HepG2 (cell line): ENCODE measurements around the gene CRNN. TPM values are rescaled to one million over a fixed set of nuclear protein-coding genes. Genes with fewer than 3 reads are reported as not detected.

ENCODE experiments used
- ATAC-seq: fragments of 200-7000 bp; cut with Tn5 transposase; 3 replicates; pipeline ENCODE4 v1.9.1; 2020; ENCODE audit warnings: mild to moderate bottlenecking, moderate library complexity
- BruUV-seq: library from RNA; stranded (reverse); fragments of 400-500 nt; replicated peaks from 2 replicates; lab custom pipeline; 2021; lab: Mats Ljungman, UMichigan
- CTCF ChIA-PET: fragments of 300-600 bp; formaldehyde crosslinking; extraction: SDS; loops from one replicate; lab custom pipeline; 2021; ENCODE audit warnings: low total read pairs, inconsistent platforms, low intra/inter-chr PET ratio; lab: Yijun Ruan, JAX
- POLR2A ChIA-PET: fragments of 350-600 bp; sonication (Branson Sonifier 250); formaldehyde crosslinking; loops from one replicate; lab custom pipeline; 2020; ENCODE audit warnings: antibody characterized with exemption, inconsistent platforms; lab: Yijun Ruan, JAX
- DNase-seq: peaks from one replicate; pipeline ENCODE4 v3.0.0-alpha.2; 2015; ENCODE audit warnings: low spot score
- FAIRE-seq: peaks from 3 replicates; lab custom pipeline; 2011; peaks lifted over from hg19 to GRCh38; lab: Jason Lieb, UNC
- H2AFZ ChIP-seq: one replicate; pipeline ENCODE4 v1.6.1; 2011; ENCODE audit warnings: low read length, inconsistent platforms
- H3K27ac ChIP-seq: fragments of 300-600 bp; 3 replicates; pipeline ENCODE4 v1.8.0; 2011; ENCODE audit warnings: mixed run types, mild to moderate bottlenecking, mixed read lengths, low read length, inconsistent platforms; ENCODE audit not compliant: insufficient read depth; ENCODE audit errors: extremely low read length
- H3K27me3 ChIP-seq, 2 experiments: fragments of 200-600 bp in 1 of 2; 2 replicates in 1 of 2; 3 replicates in 1 of 2; pipeline versions ENCODE4 v1.6.0 to v1.8.0; 2011; ENCODE audit warnings: low read length in 2 of 2, mild to moderate bottlenecking in 2 of 2, moderate library complexity in 2 of 2, inconsistent platforms in 1 of 2; ENCODE audit not compliant: insufficient read depth in 2 of 2, control insufficient read depth in 1 of 2
- H3K36me3 ChIP-seq, 2 experiments: fragments of 200-600 bp in 1 of 2; replicated peaks in 1 of 2; 2 replicates in 1 of 2; 3 replicates in 1 of 2; pipeline versions ENCODE4 v1.5.1 to v1.8.0; 2011; ENCODE audit warnings: low read length in 2 of 2, inconsistent platforms in 1 of 2; ENCODE audit not compliant: insufficient read depth in 2 of 2, control insufficient read depth in 1 of 2
- H3K4me1 ChIP-seq: 2 replicates; pipeline ENCODE4 v1.5.1; 2012; ENCODE audit warnings: low read length, inconsistent platforms; ENCODE audit not compliant: insufficient read depth
- H3K4me2 ChIP-seq: 2 replicates; pipeline ENCODE4 v1.6.0; 2011; ENCODE audit warnings: low read depth, low read length, inconsistent platforms
- H3K4me3 ChIP-seq, 3 experiments: fragments of 200-600 bp in 1 of 3; sonication (generic), shearing (Covaris generic) in 1 of 3; replicated peaks in 1 of 3; 2 replicates each; pipeline ENCODE4 v1.5.1; 2011 to 2016; ENCODE audit warnings: low read length in 3 of 3, inconsistent platforms in 2 of 3, low read depth in 2 of 3, mild to moderate bottlenecking in 2 of 3, control low read depth in 1 of 3, mixed read lengths in 1 of 3; ENCODE audit not compliant: insufficient read depth in 1 of 3
- H3K79me2 ChIP-seq: one replicate; pipeline ENCODE4 v1.6.1; 2011; ENCODE audit warnings: low read length, inconsistent platforms; ENCODE audit not compliant: insufficient read depth
- H3K9ac ChIP-seq: 2 replicates; pipeline ENCODE4 v1.6.0; 2011; ENCODE audit warnings: mild to moderate bottlenecking, low read depth, low read length, inconsistent platforms; ENCODE audit not compliant: insufficient read depth
- H3K9me3 ChIP-seq: 2 replicates; pipeline ENCODE4 v1.5.1; 2012; ENCODE audit warnings: mild to moderate bottlenecking, low read length
- H4K20me1 ChIP-seq: 2 replicates; pipeline ENCODE4 v1.6.0; 2011; ENCODE audit warnings: inconsistent platforms, mild to moderate bottlenecking, low read length, moderate library complexity; ENCODE audit not compliant: insufficient read depth
- AGO1 ChIP-seq: fragments of 200-400 bp; formaldehyde crosslinking; IDR thresholded peaks from 2 replicates; pipeline ENCODE4 v1.6.1; 2017; ENCODE audit warnings: mild to moderate bottlenecking, low read depth, low read length, moderate library complexity; ENCODE audit not compliant: poor library complexity, severe bottlenecking
- IKZF4 ChIP-seq: sonication (generic); formaldehyde crosslinking; IDR thresholded peaks from 2 replicates; pipeline ENCODE4 v1.5.1; 2020; ENCODE audit warnings: borderline replicate concordance, mild to moderate bottlenecking, low read depth, missing genetic modification reagents; ENCODE audit errors: not compliant biosample characterization
- KLF11 ChIP-seq: IDR thresholded peaks from 2 replicates; pipeline ENCODE4 v1.6.1; 2016; ENCODE audit warnings: missing compliant biosample characterization
- NR2C2 ChIP-seq: sonication (generic); formaldehyde crosslinking; IDR thresholded peaks from 2 replicates; pipeline ENCODE4 v1.4.0; 2020; ENCODE audit warnings: missing genetic modification reagents, mild to moderate bottlenecking, moderate library complexity, borderline replicate concordance
- PAXIP1 ChIP-seq: sonication (generic); formaldehyde crosslinking; conservative IDR thresholded peaks from 2 replicates; pipeline ENCODE4 v1.4.0; 2020; ENCODE audit warnings: mild to moderate bottlenecking, missing genetic modification reagents, moderate library complexity
- PLRG1 ChIP-seq: fragments of 450-650 bp; conservative IDR thresholded peaks from 2 replicates; pipeline ENCODE4 v1.6.1; 2016
- POGK ChIP-seq: sonication (generic); formaldehyde crosslinking; conservative IDR thresholded peaks from 2 replicates; pipeline ENCODE4 v1.8.0; 2022; ENCODE audit warnings: mild to moderate bottlenecking, moderate library complexity, missing genetic modification reagents
- RARG ChIP-seq: sonication (generic); formaldehyde crosslinking; IDR thresholded peaks from 2 replicates; pipeline ENCODE4 v1.4.0; 2020; ENCODE audit warnings: low read depth, mild to moderate bottlenecking, missing genetic modification reagents
- RFX3 ChIP-seq: IDR thresholded peaks from 2 replicates; pipeline ENCODE4 v1.6.1; 2016; ENCODE audit warnings: missing biosample characterization, missing genetic modification reagents
- ZBTB26 ChIP-seq: IDR thresholded peaks from 2 replicates; pipeline ENCODE4 v1.6.1; 2016; ENCODE audit warnings: missing compliant biosample characterization, missing genetic modification reagents, borderline replicate concordance
- ZNF562 ChIP-seq: sonication (generic); formaldehyde crosslinking; IDR thresholded peaks from 2 replicates; pipeline ENCODE4 v1.8.0; 2022; ENCODE audit warnings: missing genetic modification reagents, borderline replicate concordance
- ZNF747 ChIP-seq: sonication (generic); formaldehyde crosslinking; IDR thresholded peaks from 2 replicates; pipeline ENCODE4 v1.8.1; 2023; ENCODE audit warnings: missing genetic modification reagents, mild to moderate bottlenecking, borderline replicate concordance
- WGBS: methylation state at CpG from one replicate; pipeline ENCODE4 v1.1.6; 2017; ENCODE audit warnings: low lambda C conversion rate; 5-methylcytosine and 5-hydroxymethylcytosine counted together
- in situ Hi-C: cut with HindIII; loops from 2 replicates; pipeline ENCODE4 v1.10.0; 2017; ENCODE audit warnings: low pct_unique_long_range_greater_than_20kb; ENCODE audit not compliant: extremely low pct_ligation_motif_present
- intact Hi-C: fragments of 100-400 bp; cut with micrococcal nuclease; formaldehyde crosslinking; loops from one replicate; pipeline ENCODE4 v1.10.0; 2022; ENCODE audit not compliant: unreplicated experiment
- polyA plus RNA-seq, 8 experiments: library from polyadenylated mRNA; depleted of rRNA in 3 of 8; stranded (reverse) in 7 of 8; unstranded in 1 of 8; fragments of >200 nt; fragmentation: Illumina TruSeq in 4 of 8; extraction: Trizol in 4 of 8; gene quantifications; 2 replicates each; pipeline versions ENCODE4 v1.2.1 to v1.2.3, GENCODE V29; 2011 to 2016; ENCODE audit warnings: low read depth in 4 of 8, missing spikeins in 1 of 8, mixed read lengths in 1 of 8; ENCODE audit not compliant: insufficient read depth in 1 of 8
- total RNA-seq, 5 experiments: library from RNA; depleted of rRNA; stranded (reverse); fragments of >200 nt; fragmentation: Illumina TruSeq; extraction: Trizol; gene quantifications; 2 replicates each; pipeline ENCODE4 v1.2.3, GENCODE V29; 2016; ENCODE audit warnings: low read depth in 1 of 5

The CRNN gene
- total and polyA plus RNA-seq, 2 of the 13 experiments (the other 11 are each of a cell fraction or from before 2014, with no cell fraction given) = not detected

DNA sequence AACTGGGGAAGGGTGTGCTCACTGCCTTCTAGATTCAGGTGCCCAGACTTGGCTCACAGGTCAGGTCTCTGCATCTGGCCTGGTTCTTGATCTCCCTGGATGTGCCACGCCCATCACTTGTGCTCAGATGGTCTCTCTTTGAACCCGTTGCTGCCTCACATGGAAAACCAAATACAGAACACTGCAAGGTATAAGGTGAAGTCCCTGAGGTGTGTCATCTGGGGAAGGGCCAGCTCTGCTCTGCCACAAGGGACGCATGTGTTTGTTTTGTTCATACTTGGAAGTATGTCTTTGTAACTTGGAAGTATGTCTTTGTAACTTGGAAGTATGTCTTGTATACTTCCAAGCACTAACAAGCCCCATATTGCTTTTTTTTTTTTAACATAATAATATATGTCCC, 13.4 kb upstream of the CRNN start:
- no peak overlapping the region for H3K9ac ChIP-seq
- WGBS = 0% methylated on average over 3 of the region's 3 CpGs
- TF ChIP-seq KLF11 (CRISPR knock-in tag) = no peak
- TF ChIP-seq PLRG1 = no peak
- no peak for TF ChIP-seq ZNF747 (CRISPR knock-in tag)
- TF ChIP-seq POGK (CRISPR knock-in tag) = no peak
- TF ChIP-seq ZNF562 (CRISPR knock-in tag) = no peak
- TF ChIP-seq PAXIP1 = no peak
- TF ChIP-seq IKZF4 (CRISPR knock-in tag) = no peak
- no peak for TF ChIP-seq RFX3
- TF ChIP-seq ZBTB26 (CRISPR knock-in tag) = no peak
- no peak for TF ChIP-seq RARG (CRISPR knock-in tag)
- TF ChIP-seq AGO1 = no peak
- no peak for TF ChIP-seq NR2C2 (CRISPR knock-in tag)
- TF ChIP-seq, all 625 proteins: peak for 0
- no TSS peak for BruUV-seq
- POLR2A ChIA-PET = no interaction called here
- Histone ChIP-seq H3K79me2 (no peaks in the 10 kb centered on the region), H2AFZ (no peak overlapping the region), H3K4me2 (no peak overlapping the region), H3K27me3 (no peaks in the 10 kb centered on the region), H3K9me3 (peaks cover 20% of the 10 kb centered on the region), H3K4me3 (no peak overlapping the region), H4K20me1 (no peaks in the 10 kb centered on the region), H3K36me3 (no peaks in the 10 kb centered on the region), H3K4me1 (no peaks in the 10 kb centered on the region), H3K27ac (no peak overlapping the region)
- CTCF ChIA-PET = no interaction called here
- FAIRE-seq = no peak
- intact Hi-C loops = no loop called here
- in situ Hi-C loops = no loop called here
- no peak for ATAC-seq
- no peak for DNase-seq
